HL-60/S4 treated with retinoic acid at 250 ng/mL for 4 days and 3 days (cell line): Measurements from ENCODE around the gene C16orf92.

Source experiments
- in situ Hi-C: fragments of 300-500 bp; cut with MboI; formaldehyde crosslinking; loops from 2 replicates; pipeline ENCODE4 v1.7.0; 2022; ENCODE audit warnings: low sequenced_read_pairs

C16orf92 gene

DNA sequence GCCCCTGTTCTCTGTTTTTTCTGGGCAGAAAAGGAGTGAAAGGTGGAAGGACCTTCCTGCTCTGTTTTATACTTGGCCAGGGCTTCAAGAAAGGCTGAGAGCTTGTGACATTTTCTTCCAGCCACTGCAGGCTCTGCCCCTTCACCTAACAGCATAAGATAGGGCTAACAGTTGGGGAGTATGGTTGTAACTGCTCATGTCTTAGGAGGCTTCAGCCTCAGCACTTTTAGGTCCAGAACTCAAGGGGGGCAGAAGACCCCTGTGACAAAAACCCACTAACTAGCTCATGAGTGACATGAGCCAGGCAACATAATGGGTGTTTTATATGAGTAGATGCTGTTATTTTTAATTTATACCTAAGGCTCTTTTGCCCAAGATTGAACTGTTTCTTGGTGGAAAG is 47.5 kb downstream of the C16orf92 start:
- in situ Hi-C loops, result no loop called here
